Neutrophil (primary cell): Measurements from ENCODE around the gene LSM12.
A peak's percentile ranks its signal among the peaks of the same experiment; 100 is the strongest.

Experiments
- H3K27ac ChIP-seq: fragments of 200-600 bp; sonication (generic); 2 replicates; pipeline ENCODE4 v1.5.1; 2016; ENCODE audit warnings: mild to moderate bottlenecking, moderate library complexity
- H3K27me3 ChIP-seq: fragments of 200-600 bp; sonication (generic); 2 replicates; pipeline ENCODE4 v1.6.0; 2016; ENCODE audit warnings: mild to moderate bottlenecking
- H3K36me3 ChIP-seq: fragments of 200-600 bp; sonication (generic); 2 replicates; pipeline ENCODE4 v1.5.1; 2017
- H3K4me1 ChIP-seq, 2 experiments: fragments of 200-600 bp in 1 of 2; sonication (generic) in 1 of 2; 1 replicate in 1 of 2; 2 replicates in 1 of 2; pipeline versions ENCODE4 v1.5.1 to v1.6.1; 2013 to 2016; ENCODE audit warnings: low read depth in 1 of 2, low read length in 1 of 2, mild to moderate bottlenecking in 1 of 2, moderate library complexity in 1 of 2; ENCODE audit not compliant: control insufficient read depth in 1 of 2, insufficient read depth in 1 of 2
- H3K4me3 ChIP-seq, 2 experiments: fragments of 200-600 bp in 1 of 2; sonication (generic) in 1 of 2; 1 replicate in 1 of 2; 2 replicates in 1 of 2; pipeline ENCODE4 v1.5.1; 2013 to 2016; ENCODE audit warnings: low read depth in 1 of 2, low read length in 1 of 2, mild to moderate bottlenecking in 1 of 2, moderate library complexity in 1 of 2
- H3K9me3 ChIP-seq: fragments of 200-600 bp; sonication (generic); 2 replicates; pipeline ENCODE4 v1.5.1; 2016
- TF ChIP-seq, protein P1 (sequence below): fragments of 200-600 bp; sonication (generic); IDR thresholded peaks from 2 replicates; pipeline ENCODE4 v1.5.1; 2016; ENCODE audit warnings: antibody characterized with exemption

LSM12 gene

DNA sequence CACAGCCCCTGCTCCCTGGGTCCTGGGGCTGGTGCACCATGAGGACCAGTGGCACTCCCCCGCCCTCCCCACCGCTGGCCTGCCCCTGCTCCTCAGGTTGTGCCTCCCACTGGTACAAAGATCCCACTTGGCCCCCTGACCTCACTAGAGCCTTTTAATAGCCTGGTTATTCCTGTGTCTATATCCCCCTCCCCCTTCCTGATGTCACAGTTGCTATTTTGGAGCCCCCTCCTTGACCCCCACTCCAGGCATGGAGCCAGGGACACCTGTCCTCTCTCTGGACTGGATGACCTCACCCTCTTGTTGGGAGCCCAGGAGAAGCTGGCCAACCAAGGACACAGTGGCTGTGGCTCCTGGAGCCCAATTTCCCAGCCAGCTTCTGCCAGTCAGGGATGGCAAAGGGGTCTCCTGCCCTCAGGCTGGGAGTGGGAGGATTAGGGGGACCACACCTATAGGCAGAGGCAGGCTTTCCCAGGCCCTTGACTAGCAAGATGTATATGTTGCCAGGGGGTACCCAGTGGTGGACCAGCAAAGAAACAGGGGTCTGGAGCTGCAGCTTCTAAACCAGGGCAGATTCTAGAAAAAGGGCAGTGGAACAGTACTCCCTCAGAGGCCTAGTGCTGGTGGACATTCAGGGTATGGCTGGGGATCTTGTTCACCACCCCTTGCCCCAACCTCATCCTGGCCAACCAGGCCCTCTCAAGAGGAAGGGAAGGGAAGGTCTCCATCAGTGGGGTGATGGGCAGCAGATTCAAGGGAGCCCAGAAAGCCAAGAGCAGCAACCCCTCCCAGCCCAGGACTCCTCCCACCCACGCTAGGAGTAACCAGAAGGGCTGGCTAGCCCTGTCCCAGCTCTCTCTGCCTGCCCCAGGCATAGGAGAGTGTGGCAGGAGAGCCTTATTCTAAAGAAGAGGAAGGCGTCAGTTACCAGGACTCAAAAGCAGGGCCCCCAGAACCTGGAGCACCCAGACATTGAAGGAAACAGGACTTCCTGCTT lies 46.1 kb upstream of the LSM12 start:
- Histone ChIP-seq H3K4me3 (no peak overlapping the region), H3K36me3 (peaks cover 72% of the 10 kb centered on the region), H3K4me1 (peaks cover 26 to 28% of the 10 kb centered on the region in 2 experiments), H3K9me3 (no peaks in the 10 kb centered on the region), H3K27me3 (no peaks in the 10 kb centered on the region), H3K27ac (peak overlapping the region; percentile 73)
- TF ChIP-seq, protein P1, sequence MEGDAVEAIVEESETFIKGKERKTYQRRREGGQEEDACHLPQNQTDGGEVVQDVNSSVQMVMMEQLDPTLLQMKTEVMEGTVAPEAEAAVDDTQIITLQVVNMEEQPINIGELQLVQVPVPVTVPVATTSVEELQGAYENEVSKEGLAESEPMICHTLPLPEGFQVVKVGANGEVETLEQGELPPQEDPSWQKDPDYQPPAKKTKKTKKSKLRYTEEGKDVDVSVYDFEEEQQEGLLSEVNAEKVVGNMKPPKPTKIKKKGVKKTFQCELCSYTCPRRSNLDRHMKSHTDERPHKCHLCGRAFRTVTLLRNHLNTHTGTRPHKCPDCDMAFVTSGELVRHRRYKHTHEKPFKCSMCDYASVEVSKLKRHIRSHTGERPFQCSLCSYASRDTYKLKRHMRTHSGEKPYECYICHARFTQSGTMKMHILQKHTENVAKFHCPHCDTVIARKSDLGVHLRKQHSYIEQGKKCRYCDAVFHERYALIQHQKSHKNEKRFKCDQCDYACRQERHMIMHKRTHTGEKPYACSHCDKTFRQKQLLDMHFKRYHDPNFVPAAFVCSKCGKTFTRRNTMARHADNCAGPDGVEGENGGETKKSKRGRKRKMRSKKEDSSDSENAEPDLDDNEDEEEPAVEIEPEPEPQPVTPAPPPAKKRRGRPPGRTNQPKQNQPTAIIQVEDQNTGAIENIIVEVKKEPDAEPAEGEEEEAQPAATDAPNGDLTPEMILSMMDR, result no peak

DNA sequence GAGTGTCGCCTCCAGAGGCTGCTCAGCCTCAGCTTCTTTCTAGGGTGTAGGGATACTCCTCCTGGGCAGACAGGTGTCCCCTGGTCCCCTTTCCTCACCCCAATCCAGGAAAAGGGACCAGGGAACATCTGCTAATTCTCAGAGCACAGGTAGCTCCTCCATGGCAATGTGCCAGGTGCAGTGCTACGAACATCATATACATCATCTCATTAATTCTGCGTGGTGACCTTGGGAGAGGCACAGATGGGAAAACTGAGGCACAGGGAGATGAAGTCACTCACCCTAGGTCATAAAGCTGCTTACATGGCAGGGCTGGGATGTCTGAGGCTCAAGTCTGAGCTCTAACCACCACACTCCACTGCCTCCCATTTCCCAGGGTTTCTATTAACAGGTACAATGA lies 45.3 kb upstream of the LSM12 start:
- TF ChIP-seq, protein P1, result no peak
- H3K4me3 ChIP-seq, result no peak overlapping the region
- H3K27ac ChIP-seq, result peak overlapping the region; percentile 73
- H3K36me3 ChIP-seq, result peaks cover 67% of the 10 kb centered on the region
- no peaks in the 10 kb centered on the region for H3K27me3 ChIP-seq
- no peaks in the 10 kb centered on the region for H3K9me3 ChIP-seq
- peaks cover 26 to 28% of the 10 kb centered on the region in 2 experiments for H3K4me1 ChIP-seq

DNA sequence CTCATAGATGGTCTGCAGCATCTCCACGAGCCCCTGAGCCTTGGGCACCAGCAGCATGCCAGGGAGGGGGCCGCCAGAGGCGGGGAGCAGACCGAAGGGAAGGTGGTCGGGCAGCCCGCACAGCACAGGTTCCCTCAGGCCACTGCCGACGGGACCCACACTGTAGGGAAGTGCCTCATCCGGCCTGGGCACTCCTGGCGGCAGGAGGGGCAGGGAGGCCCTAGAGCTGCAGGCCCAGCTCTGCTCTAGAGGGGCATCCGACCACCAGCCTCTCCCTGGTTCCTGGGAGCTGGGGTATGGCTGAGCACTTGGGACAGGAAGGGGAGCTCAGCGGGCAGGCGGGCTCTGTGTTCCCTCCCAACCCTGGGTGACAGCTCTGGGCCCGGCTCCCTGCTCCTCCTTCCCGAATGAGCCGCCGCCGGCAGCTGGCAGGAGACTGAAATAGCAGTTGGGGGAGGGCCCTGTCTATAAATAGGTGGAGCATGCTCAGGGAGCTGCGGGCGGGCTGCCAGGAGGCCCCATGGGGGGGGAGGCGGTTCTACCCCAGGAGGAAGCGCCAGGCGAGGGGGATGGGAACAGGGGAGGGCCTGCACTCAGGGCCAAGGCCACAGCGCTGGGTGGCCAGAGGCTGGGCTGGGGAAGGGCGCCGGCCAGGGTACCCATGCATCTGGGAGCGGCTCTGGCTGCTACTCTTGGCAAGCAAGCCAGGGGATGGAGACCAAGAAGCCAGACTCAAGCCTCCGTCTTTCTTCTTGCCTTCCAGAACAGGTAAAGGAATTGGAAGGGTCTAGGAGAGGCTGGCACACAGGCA lies 44.6 kb upstream of the LSM12 start:
- Histone ChIP-seq H3K4me3 (peak overlapping the region; percentile 23 to 36), H3K27me3 (no peaks in the 10 kb centered on the region), H3K4me1 (peaks cover 26 to 28% of the 10 kb centered on the region in 2 experiments), H3K36me3 (peaks cover 62% of the 10 kb centered on the region), H3K9me3 (no peaks in the 10 kb centered on the region), H3K27ac (peak overlapping the region; percentile 73)
- TF ChIP-seq, protein P1, result no peak

DNA sequence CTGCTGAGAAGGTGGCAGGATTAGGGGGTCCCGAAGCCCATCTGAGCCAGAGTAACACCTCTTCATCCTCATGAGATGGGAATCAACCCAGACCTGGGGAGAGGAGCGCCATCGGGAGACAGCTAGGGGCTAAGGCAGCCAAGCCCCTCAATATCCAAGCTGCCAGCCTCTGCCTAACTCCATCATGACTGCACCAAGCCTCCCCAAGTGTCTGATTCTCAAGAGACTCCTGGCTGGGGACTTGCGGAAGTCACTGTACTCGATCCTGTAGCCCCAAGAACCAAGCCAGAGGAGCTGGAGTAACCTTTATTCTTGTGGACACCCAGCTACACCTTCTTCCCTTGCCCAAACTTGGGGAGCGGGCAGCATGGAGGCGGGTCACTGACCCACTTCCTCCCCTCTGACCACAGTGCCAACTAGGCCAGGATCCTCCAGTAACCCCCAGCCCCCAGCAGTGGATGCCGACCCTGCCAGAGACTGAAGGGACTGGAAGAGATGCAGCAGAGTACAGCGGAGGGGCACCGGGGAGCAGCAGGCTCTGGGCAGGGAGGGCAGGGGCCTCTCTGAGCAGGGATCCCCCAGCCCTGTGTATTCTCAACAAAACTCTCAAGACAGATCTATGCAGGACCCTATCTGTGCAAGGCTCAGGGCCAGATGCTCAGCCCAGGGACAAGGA lies 43.7 kb upstream of the LSM12 start:
- H3K36me3 ChIP-seq, result peaks cover 61% of the 10 kb centered on the region
- H3K27me3 ChIP-seq, result no peaks in the 10 kb centered on the region
- peak overlapping the region in 1 of 2 experiments; percentile 36 for H3K4me3 ChIP-seq
- H3K27ac ChIP-seq, result peak overlapping the region; percentile 73
- H3K9me3 ChIP-seq, result no peaks in the 10 kb centered on the region
- H3K4me1 ChIP-seq, result peaks cover 26 to 28% of the 10 kb centered on the region in 2 experiments
- TF ChIP-seq, protein P1, result no peak

DNA sequence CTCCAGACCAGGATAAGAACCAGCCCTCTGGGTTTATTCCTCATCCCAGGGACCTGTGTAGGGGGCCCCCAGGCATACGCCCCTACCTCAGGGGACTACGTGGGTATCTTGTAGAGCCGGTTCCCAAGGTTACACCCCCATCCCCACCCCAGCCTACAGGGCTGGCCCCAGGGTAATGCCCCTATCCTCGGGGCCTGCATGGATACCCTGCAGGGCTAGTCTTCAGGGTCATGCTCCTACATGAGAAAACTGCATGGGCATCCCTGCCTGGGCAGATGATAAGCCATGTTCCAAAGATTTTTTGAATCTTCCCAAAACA lies 42.8 kb upstream of the LSM12 start:
- Histone ChIP-seq H3K4me3 (no peak overlapping the region), H3K27ac (no peak overlapping the region), H3K4me1 (peaks cover 26 to 28% of the 10 kb centered on the region in 2 experiments), H3K36me3 (peaks cover 61% of the 10 kb centered on the region), H3K27me3 (no peaks in the 10 kb centered on the region), H3K9me3 (no peaks in the 10 kb centered on the region)
- TF ChIP-seq, protein P1, result no peak
